ENCODE measurements around the gene ABCA5. TPM values are rescaled to one million over a fixed set of nuclear protein-coding genes. Genes with fewer than 3 reads are reported as not detected.

ABCA5 gene
- total and polyA plus RNA-seq, 9 of the 15 experiments (the other 6 are each of a cell fraction or from before 2014, with no cell fraction given), result 0.74 to 2.3 (median 1.4) TPM

GRCh38 chr17:69348429-69348828 lies 21.5 kb upstream of the ABCA5 start (continued):
- no peak for TF ChIP-seq NR0B1 (IDR thresholded peaks at IDR 0.05; ENCODE audit: partially characterized antibody)
- TF ChIP-seq ZNF140 (CRISPR knock-in tag; IDR thresholded peaks at IDR 0.05), result no peak
- TF ChIP-seq ZNF24 (IDR thresholded peaks at IDR 0.05), result no peak
- no peak for TF ChIP-seq SAFB2 (IDR thresholded peaks at IDR 0.05; ENCODE audit: borderline replicate concordance, low read depth, low read length, severe bottlenecking)
- TF ChIP-seq USF1 (CRISPR knock-in tag; IDR thresholded peaks at IDR 0.05), result no peak
- no peak for TF ChIP-seq GATA2 (CRISPR knock-in tag; IDR thresholded peaks at IDR 0.05)
- TF ChIP-seq POLR3G (IDR thresholded peaks at IDR 0.05; ENCODE audit: extremely low read depth, insufficient read length, insufficient replicate concordance), result no peak
- no peak for TF ChIP-seq KLF13 (tag; IDR thresholded peaks at IDR 0.05; ENCODE audit: borderline replicate concordance, low read depth)
- no peak for TF ChIP-seq ASH1L (IDR thresholded peaks at IDR 0.05; ENCODE audit: borderline replicate concordance, low read depth, partially characterized antibody)
- no peak for TF ChIP-seq MGA (IDR thresholded peaks at IDR 0.05)
- TF ChIP-seq ZNF408 (CRISPR knock-in tag; IDR thresholded peaks at IDR 0.05; ENCODE audit: low read depth), result no peak
- TF ChIP-seq CEBPB (tag; IDR thresholded peaks at IDR 0.05), result no peak
- TF ChIP-seq ETS1 (conservative IDR thresholded peaks at IDR 0.05; ENCODE audit: control insufficient read depth, low read depth, low read length), result no peak
